Right lobe of liver (tissue), 4 donors: ENCODE measurements around the gene KDM3A.

Experiments used
- CTCF ChIP-seq, 4 donors: fragments of 200-600 bp in 3 of 4; fragments of 450-650 bp in 1 of 4; IDR thresholded peaks; one replicate each; pipeline versions ENCODE4 v1.5.1 to v1.8.0; 2016 to 2022; ENCODE audit warnings: antibody characterized with exemption in 4 of 4, mild to moderate bottlenecking in 2 of 4
- POLR2A ChIP-seq: fragments of 450-650 bp; IDR thresholded peaks from one replicate; pipeline ENCODE4 v1.6.1; 2017; ENCODE audit warnings: antibody characterized with exemption, mild to moderate bottlenecking
- donor health status: DM: no; HTN: no; CAD: no.
- donor health status: DM: no; HTN: no; CAD: no.
- donor health status: DM: no; HTN: yes; CAD: no.

- no peak for TF ChIP-seq CTCF (IDR thresholded peaks at IDR 0.05)
- no peak for TF ChIP-seq POLR2A
Measured at GRCh38 chr2:86440631-86441391, at the start of gene KDM3A.
